ENCODE data around the gene DIS3L2.
"Not testable (repeated sequence)": the region's sequence is repeated elsewhere in the genome, so short reads cannot be mapped to it uniquely, and the experiment has no call there.

Gene DIS3L2

GRCh38 chr2:232349546-232349945 is 388.0 kb downstream of the DIS3L2 start:
- no peak for DNase-seq (ENCODE audit: low read depth in 2 of 2)

GRCh38 chr2:232349946-232350635 is 388.6 kb downstream of the DIS3L2 start:
- DNase-seq (ENCODE audit: low read depth in 2 of 2), result no peak

GRCh38 chr2:232350804-232351685 is 389.5 kb downstream of the DIS3L2 start:
- DNase-seq (ENCODE audit: low read depth in 2 of 2), result no peak

DNA sequence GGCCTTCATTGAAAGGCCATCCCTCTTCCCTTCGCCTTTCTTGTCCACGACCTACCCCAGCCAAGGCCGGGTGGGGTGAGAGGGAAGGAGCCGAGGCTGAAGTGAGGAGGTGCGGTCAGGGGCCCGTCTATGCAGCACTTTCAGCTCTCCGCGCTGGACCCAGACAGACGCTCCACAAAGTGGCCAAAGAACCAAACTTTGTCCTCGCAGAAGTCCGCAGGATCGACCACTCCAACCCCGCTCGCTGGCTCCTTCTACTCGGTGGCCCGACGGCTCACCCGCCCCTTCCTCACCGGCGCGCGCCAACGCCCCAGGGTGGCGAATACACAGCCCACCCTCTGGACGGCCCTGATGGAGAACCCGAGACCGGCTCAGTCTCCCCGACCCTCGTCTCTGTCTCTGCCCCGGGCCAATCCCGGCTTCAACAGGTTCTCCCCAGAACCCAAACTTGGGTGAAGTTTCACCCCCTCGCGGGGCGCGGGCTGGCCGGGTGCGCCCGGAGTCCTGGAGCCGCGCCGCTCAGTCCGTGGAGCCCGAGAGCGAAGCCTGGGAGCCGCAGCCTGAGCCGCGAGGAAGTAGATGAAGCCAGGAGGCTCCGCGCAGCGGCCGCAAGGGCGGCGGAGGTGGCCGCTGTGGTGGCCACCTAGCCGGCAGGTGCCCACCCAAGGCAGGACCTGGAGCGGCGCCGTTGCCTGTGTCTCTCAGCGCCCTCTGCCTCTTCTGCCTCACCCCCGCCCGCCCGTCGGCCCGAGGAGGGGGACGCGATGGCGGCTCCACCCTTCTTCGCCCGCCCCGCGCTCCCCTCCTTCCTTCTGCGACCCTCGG is 390.4 kb downstream of the DIS3L2 start:
- DNase-seq (ENCODE audit: low read depth in 2 of 2), result no peak

GRCh38 chr2:232352511-232353091 is 391.1 kb downstream of the DIS3L2 start:
- no peak for DNase-seq (ENCODE audit: low read depth in 2 of 2)

DNA sequence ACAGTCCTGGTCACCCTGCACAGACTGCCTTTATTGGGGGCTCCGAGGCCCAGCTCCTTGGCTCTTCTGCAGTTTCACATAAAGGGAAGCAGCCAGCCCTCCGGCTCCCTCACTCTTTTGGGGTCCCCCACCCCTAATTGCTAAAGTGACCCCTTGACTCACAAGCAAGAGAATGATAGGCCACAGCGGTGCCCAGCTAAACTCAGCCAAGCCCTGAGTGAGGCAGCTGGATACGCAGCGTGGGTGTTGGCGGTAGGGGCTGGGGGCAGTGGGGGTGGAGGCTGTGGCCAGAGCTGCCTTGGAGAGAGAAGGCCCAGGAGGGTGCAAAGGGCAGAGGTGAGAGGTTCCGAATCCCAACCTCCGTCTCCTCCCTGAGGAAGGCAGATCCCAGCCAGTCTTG is 391.6 kb downstream of the DIS3L2 start:
- DNase-seq (ENCODE audit: low read depth in 2 of 2), result no peak

DNA sequence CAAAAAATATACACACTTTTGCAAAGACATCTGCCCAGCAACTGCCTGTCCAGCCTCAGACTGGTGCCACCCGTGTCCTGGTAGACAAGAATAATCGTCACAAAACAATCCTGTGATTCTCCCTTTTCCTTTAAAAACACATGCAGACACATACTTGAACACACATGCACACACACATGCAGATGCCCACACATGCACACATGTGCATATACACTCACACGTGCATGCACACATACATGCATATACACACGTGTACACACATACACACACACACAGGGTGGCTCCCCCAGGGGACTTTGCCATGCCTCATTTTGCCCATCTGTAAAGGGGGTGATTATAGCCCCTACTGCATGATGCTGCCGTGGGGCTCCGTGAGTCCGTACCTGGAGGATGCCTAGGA is 392.1 kb downstream of the DIS3L2 start:
- DNase-seq (ENCODE audit: low read depth in 2 of 2), result no peak

GRCh38 chr2:232354069-232354468 is 392.6 kb downstream of the DIS3L2 start:
- DNase-seq (ENCODE audit: low read depth in 2 of 2), result no peak

- no peak for DNase-seq (ENCODE audit: low read depth in 2 of 2)
Observed at GRCh38 chr2:232361646-232362045, 400.1 kb downstream of the DIS3L2 start.

- no peak for DNase-seq (ENCODE audit: low read depth in 2 of 2)
Observed at GRCh38 chr2:232362174-232362900, 400.8 kb downstream of the DIS3L2 start.

- DNase-seq (ENCODE audit: low read depth in 2 of 2), result not testable (repeated sequence)
Observed at GRCh38 chr2:232363064-232363783, 401.7 kb downstream of the DIS3L2 start.

- no peak for DNase-seq (ENCODE audit: low read depth in 2 of 2)
Observed at GRCh38 chr2:232363784-232364615, 402.5 kb downstream of the DIS3L2 start.

GRCh38 chr2:232364806-232365594 is 403.5 kb downstream of the DIS3L2 start:
- DNase-seq (ENCODE audit: low read depth in 2 of 2), result not testable (repeated sequence)

- no peak for DNase-seq (ENCODE audit: low read depth in 2 of 2)
Observed at GRCh38 chr2:232365621-232366321, 404.3 kb downstream of the DIS3L2 start.

DNA sequence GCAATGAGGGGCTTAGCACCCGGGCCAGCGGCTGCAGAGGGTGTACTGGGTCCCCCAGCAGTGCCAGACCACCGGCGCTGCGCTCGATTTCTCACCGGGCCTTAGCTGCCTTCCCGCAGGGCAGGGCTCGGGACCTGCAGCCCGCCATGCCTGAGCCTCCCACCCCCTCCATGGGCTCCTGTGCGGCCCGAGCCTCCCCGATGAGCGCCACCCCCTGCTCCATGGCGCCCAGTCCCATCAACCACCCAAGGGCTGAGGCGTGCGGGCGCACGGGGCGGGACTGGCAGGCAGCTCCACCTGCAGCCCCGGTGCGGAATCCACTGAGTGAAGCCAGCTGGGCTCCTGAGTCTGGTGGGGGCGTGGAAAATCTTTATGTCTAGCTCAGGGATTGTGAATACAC is 404.9 kb downstream of the DIS3L2 start:
- not testable (repeated sequence) for DNase-seq (ENCODE audit: low read depth in 2 of 2)

DNA sequence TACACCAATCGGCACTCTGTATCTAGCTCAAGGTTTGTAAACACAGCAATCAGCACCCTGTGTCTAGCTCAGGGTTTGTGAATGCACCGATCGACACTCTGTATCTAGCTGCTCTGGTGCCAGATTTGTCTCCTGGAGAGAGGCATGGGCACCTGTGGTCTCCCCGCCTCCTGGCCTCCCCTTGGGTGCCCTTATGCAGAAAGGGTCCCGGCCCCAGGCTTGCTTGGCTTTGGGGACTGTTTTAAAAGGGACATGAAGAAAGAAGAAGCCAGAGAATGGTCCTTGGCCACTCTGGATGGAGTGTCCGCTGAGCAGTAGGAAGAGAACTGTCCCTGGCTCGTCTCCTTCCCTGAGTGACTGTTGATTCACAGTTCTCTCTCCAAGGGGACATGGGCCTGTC is 405.5 kb downstream of the DIS3L2 start:
- DNase-seq (ENCODE audit: low read depth in 2 of 2), result no peak

GRCh38 chr2:232367591-232368233 is 406.2 kb downstream of the DIS3L2 start:
- DNase-seq (ENCODE audit: low read depth in 2 of 2), result no peak

DNA sequence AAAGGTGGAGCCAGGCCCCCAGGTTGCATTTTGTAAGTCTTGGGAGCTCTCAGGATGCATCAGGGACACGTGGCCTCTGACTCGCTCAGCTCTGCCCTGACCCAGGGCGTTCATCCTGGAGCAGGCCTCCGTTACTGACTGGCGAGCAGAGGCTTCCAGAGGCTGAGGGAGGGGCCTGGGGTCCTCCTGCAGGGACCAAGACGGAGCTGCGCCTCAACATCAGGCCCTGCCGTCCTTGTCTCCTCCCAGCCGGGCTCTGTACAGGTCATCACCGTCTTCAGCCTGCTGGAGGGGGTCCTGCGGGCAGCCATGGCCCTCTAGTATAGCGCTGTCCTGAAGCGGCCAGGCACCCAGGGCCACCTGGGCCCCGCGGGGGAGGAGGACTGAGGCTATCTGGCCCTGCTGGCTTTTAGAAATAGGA is 406.8 kb downstream of the DIS3L2 start:
- DNase-seq (ENCODE audit: low read depth in 2 of 2), result no peak

All from stimulated activated CD8-positive, alpha-beta memory T cell treated with anti-CD3 and anti-CD28 coated beads, Interleukin-7, amount 100 ng/mL, for 4 hours (primary cell).